Caco-2 (cell line): ENCODE results near the gene DNAH10. TPM values are rescaled to one million over a fixed set of nuclear protein-coding genes. Genes with fewer than 3 reads are reported as not detected.

Source experiments
- BruUV-seq: library from RNA; stranded (reverse); fragments of 400-500 nt; replicated peaks from 2 replicates; lab custom pipeline; 2021; lab: Mats Ljungman, UMichigan
- CTCF ChIA-PET: fragments of 300-600 bp; sonication (Branson Sonifier 250); formaldehyde crosslinking; loops from one replicate; lab custom pipeline; 2022; ENCODE audit warnings: antibody characterized with exemption; lab: Charles Lee
- POLR2A ChIA-PET: fragments of 300-600 bp; sonication (Branson Sonifier 250); formaldehyde crosslinking; loops from one replicate; lab custom pipeline; 2022; ENCODE audit warnings: antibody characterized with exemption; lab: Charles Lee
- DNase-seq, 2 experiments: peaks; one replicate each; pipeline versions ENCODE4 v3.0.0 to v3.0.0-alpha.2; 2020 to 2022
- H3K27me3 ChIP-seq: replicated peaks from 2 replicates; pipeline ENCODE4 v1.6.0; 2011; ENCODE audit warnings: low read length; ENCODE audit not compliant: control insufficient read depth, insufficient read depth
- H3K36me3 ChIP-seq: 2 replicates; pipeline ENCODE4 v1.5.1; 2011; ENCODE audit warnings: low read length; ENCODE audit not compliant: control insufficient read depth, insufficient read depth
- H3K4me1 ChIP-seq: fragments of 250-450 bp; sonication (Bioruptor Pico); 2 replicates; pipeline ENCODE4 v1.5.1; 2020; ENCODE audit warnings: mild to moderate bottlenecking
- H3K4me3 ChIP-seq: 2 replicates; pipeline ENCODE4 v1.5.1; 2011; ENCODE audit warnings: low read depth, mild to moderate bottlenecking, control low read depth, low read length
- H3K9me3 ChIP-seq: fragments of 250-450 bp; sonication (Bioruptor Pico); 2 replicates; pipeline ENCODE4 v1.5.1; 2020; ENCODE audit warnings: mild to moderate bottlenecking, moderate library complexity
- H3K27ac Mint-ChIP-seq: one replicate; pipeline ENCODE4 v1.8.0; 2022; ENCODE audit warnings: mixed read lengths; ENCODE audit not compliant: unreplicated experiment
- H3K27me3 Mint-ChIP-seq: one replicate; pipeline ENCODE4 v1.8.0; 2022; ENCODE audit warnings: mixed read lengths; ENCODE audit not compliant: insufficient read depth, unreplicated experiment
- H3K36me3 Mint-ChIP-seq: one replicate; pipeline ENCODE4 v1.8.0; 2022; ENCODE audit warnings: mild to moderate bottlenecking, mixed read lengths; ENCODE audit not compliant: insufficient read depth, unreplicated experiment
- H3K4me1 Mint-ChIP-seq: one replicate; pipeline ENCODE4 v1.8.0; 2022; ENCODE audit warnings: low read depth, mixed read lengths; ENCODE audit not compliant: unreplicated experiment
- H3K4me3 Mint-ChIP-seq: one replicate; pipeline ENCODE4 v1.8.0; 2022; ENCODE audit warnings: mild to moderate bottlenecking, moderate library complexity, mixed read lengths; ENCODE audit not compliant: unreplicated experiment
- H3K9me3 Mint-ChIP-seq: one replicate; pipeline ENCODE4 v1.8.0; 2022; ENCODE audit warnings: mixed read lengths; ENCODE audit not compliant: unreplicated experiment
- intact Hi-C: fragments of 100-400 bp; cut with micrococcal nuclease; formaldehyde crosslinking; loops from one replicate; pipeline ENCODE4 v1.10.0; 2022; ENCODE audit not compliant: unreplicated experiment
- total RNA-seq: library from RNA; stranded (reverse); gene quantifications from 2 replicates; pipeline ENCODE4 v1.2.3, GENCODE V29; 2022
- TF ChIP-seq, protein P1 (sequence below), 2 experiments: fragments of 200-600 bp in 1 of 2; IDR thresholded peaks; 1 replicate in 1 of 2; 2 replicates in 1 of 2; pipeline versions ENCODE4 v1.5.1 to v1.8.0; 2011 to 2022; ENCODE audit warnings: antibody characterized with exemption in 1 of 2, control low read depth in 1 of 2, inconsistent platforms in 1 of 2, low read depth in 1 of 2, low read length in 1 of 2, mild to moderate bottlenecking in 1 of 2, moderate library complexity in 1 of 2; ENCODE audit not compliant: insufficient read depth in 1 of 2, severe bottlenecking in 1 of 2, unreplicated experiment in 1 of 2

DNAH10 gene
- total RNA-seq, 1 experiment from 2014 or later, result 0.45 TPM

DNA sequence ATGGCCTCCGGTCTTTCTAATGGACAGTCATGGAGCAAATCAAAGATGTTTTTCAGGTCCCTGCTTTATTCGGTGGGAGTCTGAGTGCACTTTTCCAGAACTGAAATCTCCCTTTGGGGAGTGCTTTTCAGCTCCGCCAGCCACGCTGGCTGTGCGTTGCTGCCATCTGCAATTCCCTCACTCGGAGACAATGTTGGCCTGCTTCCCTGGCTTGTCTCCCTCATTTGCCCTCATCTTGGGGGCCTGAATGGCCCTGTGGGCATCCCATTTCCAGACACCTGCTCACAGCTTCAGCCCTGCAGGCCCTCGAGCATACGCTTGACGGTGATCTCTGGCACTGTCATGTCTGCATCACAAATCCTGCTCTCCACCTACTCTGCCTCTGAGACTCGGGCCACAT is 106.7 kb downstream of the DNAH10 start:
- H3K27ac Mint-ChIP-seq, result peak overlapping the region; percentile 48
- POLR2A ChIA-PET, result no interaction called here
- BruUV-seq, result no TSS peak
- TF ChIP-seq, protein P1, sequence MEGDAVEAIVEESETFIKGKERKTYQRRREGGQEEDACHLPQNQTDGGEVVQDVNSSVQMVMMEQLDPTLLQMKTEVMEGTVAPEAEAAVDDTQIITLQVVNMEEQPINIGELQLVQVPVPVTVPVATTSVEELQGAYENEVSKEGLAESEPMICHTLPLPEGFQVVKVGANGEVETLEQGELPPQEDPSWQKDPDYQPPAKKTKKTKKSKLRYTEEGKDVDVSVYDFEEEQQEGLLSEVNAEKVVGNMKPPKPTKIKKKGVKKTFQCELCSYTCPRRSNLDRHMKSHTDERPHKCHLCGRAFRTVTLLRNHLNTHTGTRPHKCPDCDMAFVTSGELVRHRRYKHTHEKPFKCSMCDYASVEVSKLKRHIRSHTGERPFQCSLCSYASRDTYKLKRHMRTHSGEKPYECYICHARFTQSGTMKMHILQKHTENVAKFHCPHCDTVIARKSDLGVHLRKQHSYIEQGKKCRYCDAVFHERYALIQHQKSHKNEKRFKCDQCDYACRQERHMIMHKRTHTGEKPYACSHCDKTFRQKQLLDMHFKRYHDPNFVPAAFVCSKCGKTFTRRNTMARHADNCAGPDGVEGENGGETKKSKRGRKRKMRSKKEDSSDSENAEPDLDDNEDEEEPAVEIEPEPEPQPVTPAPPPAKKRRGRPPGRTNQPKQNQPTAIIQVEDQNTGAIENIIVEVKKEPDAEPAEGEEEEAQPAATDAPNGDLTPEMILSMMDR (IDR thresholded peaks at IDR 0.05; ENCODE audit: insufficient read depth in 1 of 2, low read depth in 1 of 2, low read length in 1 of 2, severe bottlenecking in 1 of 2, unreplicated experiment in 1 of 2), result no peak
- no peak overlapping the region for H3K4me3 Mint-ChIP-seq
- no peaks in the 10 kb centered on the region for H3K36me3 Mint-ChIP-seq
- Histone ChIP-seq H3K36me3 (no peaks in the 10 kb centered on the region), H3K27me3 (no peaks in the 10 kb centered on the region), H3K4me1 (peaks cover 20% of the 10 kb centered on the region), H3K4me3 (no peak overlapping the region), H3K9me3 (no peaks in the 10 kb centered on the region)
- H3K9me3 Mint-ChIP-seq, result peaks cover 25% of the 10 kb centered on the region
- CTCF ChIA-PET, result no interaction called here
- H3K27me3 Mint-ChIP-seq, result no peaks in the 10 kb centered on the region
- DNase-seq, result no peak
- H3K4me1 Mint-ChIP-seq, result peaks cover 33% of the 10 kb centered on the region
- intact Hi-C loops, result loop anchor here (10.0 kb wide), 1 partner anchor 64 kb away; no protein-coding TSS in a partner anchor

DNA sequence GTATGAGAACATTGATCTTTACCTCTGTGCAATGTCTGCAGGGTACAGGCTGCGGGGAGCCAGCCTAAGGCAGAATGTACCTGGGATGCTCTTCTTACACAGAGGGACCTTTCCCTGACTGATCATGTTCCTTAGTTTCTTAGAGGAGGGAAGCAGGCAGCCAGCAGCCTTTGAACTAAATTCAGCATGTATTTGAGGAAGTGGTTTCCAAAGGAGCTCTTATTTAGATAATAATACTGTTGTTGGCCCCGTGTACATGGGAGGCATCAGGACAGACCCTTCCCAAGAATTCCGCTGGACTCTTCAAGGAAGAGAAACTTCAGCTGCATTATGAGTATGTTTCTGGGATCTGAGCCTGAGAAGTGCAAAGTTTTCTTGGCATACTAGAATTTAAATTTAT is 111.7 kb downstream of the DNAH10 start:
- ChIA-PET CTCF (no interaction called here), POLR2A (no interaction called here)
- Mint-ChIP-seq H3K4me3 (no peak overlapping the region), H3K4me1 (peaks cover 13% of the 10 kb centered on the region), H3K27ac (no peak overlapping the region), H3K9me3 (peaks cover 24% of the 10 kb centered on the region), H3K36me3 (no peaks in the 10 kb centered on the region), H3K27me3 (peaks cover 4% of the 10 kb centered on the region)
- BruUV-seq, result no TSS peak
- Histone ChIP-seq H3K4me1 (no peaks in the 10 kb centered on the region), H3K9me3 (no peaks in the 10 kb centered on the region), H3K36me3 (no peaks in the 10 kb centered on the region), H3K4me3 (no peak overlapping the region), H3K27me3 (no peaks in the 10 kb centered on the region)
- intact Hi-C loops, result no loop called here
- TF ChIP-seq, protein P1 (IDR thresholded peaks at IDR 0.05; ENCODE audit: insufficient read depth in 1 of 2, low read depth in 1 of 2, low read length in 1 of 2, severe bottlenecking in 1 of 2, unreplicated experiment in 1 of 2), result no peak
- DNase-seq, result no peak

DNA sequence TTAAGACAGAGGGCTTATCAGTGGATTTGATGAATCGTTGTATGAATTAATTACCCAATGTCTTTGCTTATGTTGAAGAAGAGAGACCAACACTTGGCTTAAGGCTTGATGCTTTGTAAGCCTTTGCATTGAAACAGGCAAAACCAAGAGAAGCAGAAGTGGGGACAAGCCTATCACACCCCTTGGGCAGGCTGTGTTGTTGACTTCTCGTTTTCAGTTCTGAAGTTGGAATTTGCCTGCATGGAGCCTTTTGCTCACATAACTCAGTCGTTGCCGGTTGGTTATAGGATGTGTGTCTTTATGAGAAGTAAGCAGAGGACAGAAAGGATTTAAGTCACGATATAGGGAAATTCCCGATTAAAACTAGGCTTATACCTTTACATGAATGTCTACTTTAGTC is 115.9 kb downstream of the DNAH10 start:
- Histone ChIP-seq H3K4me3 (no peak overlapping the region), H3K36me3 (no peaks in the 10 kb centered on the region), H3K27me3 (no peaks in the 10 kb centered on the region), H3K4me1 (no peaks in the 10 kb centered on the region), H3K9me3 (no peaks in the 10 kb centered on the region)
- TF ChIP-seq, protein P1 (IDR thresholded peaks at IDR 0.05; ENCODE audit: insufficient read depth in 1 of 2, low read depth in 1 of 2, low read length in 1 of 2, severe bottlenecking in 1 of 2, unreplicated experiment in 1 of 2), result no peak
- Mint-ChIP-seq H3K27ac (no peak overlapping the region), H3K9me3 (peaks cover 10% of the 10 kb centered on the region), H3K27me3 (peaks cover 4% of the 10 kb centered on the region), H3K36me3 (no peaks in the 10 kb centered on the region), H3K4me3 (no peak overlapping the region), H3K4me1 (no peaks in the 10 kb centered on the region)
- intact Hi-C loops, result no loop called here
- POLR2A ChIA-PET, result no interaction called here
- CTCF ChIA-PET, result no interaction called here
- no peak for DNase-seq
- no TSS peak for BruUV-seq
